GM21825 (cell line): Measurements from ENCODE around the gene NAV1.
"Not testable (repeated sequence)": the region's sequence is repeated elsewhere in the genome, so short reads cannot be mapped to it uniquely, and the experiment has no call there.

ENCODE experiments used
- ATAC-seq: cut with Tn5 transposase; IDR thresholded peaks from one replicate; pipeline ENCODE4 v1.9.1; 2021; ENCODE audit warnings: mild to moderate bottlenecking, moderate library complexity; ENCODE audit not compliant: unreplicated experiment

The NAV1 gene

GRCh38 chr1:201562659-201563405, 23.9 kb downstream of the NAV1 start:
- ATAC-seq = no peak

- ATAC-seq = no peak
These were observed 24.5 kb downstream of the NAV1 start for GRCh38 chr1:201563406-201563780.

- ATAC-seq = no peak
These were observed 25.0 kb downstream of the NAV1 start for GRCh38 chr1:201563941-201564340.

GRCh38 chr1:201565024-201565730, 26.2 kb downstream of the NAV1 start:
- ATAC-seq = no peak

GRCh38 chr1:201565771-201566528, 27.0 kb downstream of the NAV1 start:
- ATAC-seq = no peak

DNA sequence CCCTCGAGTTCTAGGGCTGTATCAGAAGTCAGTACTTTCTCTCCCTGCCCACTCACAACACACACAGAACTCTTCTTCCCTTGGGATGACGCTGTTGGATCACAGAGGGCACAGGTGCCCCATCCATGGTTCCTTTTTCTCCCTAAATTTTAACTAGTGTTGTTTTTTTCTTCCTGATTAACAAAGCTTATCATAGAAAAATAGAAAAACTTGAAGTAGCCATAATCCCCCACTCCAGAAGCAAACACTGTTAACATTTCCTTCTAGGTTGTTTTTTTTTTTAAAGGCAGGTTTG, 27.5 kb downstream of the NAV1 start:
- ATAC-seq = no peak

DNA sequence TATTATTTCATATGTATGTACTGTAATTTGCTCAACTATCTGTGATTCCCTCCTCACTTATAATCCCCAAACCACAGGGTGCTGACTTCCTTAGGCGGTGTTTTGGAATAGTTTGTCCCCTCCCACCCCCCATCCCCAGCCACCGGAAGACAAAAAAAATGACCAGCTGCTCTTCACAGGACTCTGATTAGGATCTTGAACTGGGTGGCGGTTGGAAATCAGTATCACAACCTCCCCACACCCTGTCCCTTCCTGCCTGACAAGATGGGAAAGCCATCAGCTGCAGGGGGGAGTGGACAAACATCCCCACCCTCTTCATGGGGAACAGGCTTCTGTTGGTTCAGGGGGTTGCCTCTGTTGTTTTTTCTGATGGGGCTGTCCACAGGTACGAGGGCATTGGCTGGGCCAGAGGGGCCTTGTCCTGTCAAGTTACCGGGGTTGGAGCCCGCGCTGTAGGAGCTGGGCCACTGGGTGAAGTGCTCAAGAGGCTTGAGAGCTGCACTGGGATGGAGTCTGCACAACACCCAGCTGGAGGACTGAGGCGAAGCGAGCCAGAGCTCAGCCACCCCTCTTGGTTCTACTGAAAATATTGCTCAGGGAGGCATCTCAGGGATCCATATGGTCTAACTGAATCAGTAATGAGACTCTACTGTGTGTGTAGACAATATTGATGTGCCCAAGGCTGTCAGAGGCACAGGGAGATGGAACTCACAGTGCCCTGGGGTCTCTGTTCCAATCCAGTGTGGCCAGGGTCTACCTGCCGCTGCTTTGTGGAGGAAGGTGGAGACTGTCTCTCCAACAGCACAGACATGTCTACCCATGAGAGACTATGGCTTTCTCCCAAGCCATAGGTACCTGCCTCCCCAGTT, 28.2 kb downstream of the NAV1 start:
- ATAC-seq = no peak

DNA sequence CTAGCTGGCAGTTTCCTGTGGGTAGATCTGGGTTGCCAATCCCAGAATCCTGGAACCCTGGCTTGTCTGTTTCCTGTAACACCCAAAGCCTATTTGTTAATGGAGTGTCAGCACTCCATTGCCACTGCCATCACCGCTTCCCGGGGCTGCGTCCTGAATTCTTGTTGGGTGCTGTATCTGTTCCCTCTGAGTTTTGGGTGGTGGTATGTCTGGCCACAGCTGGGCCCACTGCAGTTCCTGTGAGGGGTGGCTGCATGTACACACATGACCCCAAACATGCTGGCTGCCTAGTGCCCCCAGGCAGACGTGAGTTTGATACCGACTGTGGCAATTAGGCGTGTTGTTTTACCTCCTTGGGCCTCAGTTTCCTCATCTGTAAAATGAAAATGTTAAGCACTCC, 29.3 kb downstream of the NAV1 start:
- ATAC-seq = no peak

DNA sequence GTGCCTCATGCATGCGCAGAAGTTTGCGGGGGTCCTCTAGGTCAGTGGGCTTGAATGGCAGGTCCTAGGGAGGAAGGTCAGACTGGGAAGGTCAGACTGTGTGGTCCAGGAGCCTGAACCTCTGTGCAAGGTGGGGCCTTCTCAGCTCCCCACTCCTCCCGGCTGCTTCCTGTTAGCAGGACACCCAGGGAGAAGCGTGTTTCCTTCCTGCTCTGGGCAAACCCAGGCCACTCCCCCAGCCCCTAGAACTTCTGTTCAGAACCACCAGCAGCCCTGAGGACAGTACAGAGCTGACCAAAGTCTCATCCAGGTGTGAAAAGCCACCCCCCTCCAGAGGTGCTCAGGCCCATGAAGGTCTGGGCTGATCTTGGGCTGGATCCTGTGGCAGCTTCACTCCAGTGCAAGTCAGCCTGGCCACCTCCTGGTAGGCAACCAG, 29.9 kb downstream of the NAV1 start:
- no peak for ATAC-seq

GRCh38 chr1:201570181-201570885, 31.4 kb downstream of the NAV1 start:
- no peak for ATAC-seq

- ATAC-seq = no peak
These were observed 32.1 kb downstream of the NAV1 start for GRCh38 chr1:201570886-201571624.

- no peak for ATAC-seq
These were observed 34.1 kb downstream of the NAV1 start for GRCh38 chr1:201573030-201573429.

DNA sequence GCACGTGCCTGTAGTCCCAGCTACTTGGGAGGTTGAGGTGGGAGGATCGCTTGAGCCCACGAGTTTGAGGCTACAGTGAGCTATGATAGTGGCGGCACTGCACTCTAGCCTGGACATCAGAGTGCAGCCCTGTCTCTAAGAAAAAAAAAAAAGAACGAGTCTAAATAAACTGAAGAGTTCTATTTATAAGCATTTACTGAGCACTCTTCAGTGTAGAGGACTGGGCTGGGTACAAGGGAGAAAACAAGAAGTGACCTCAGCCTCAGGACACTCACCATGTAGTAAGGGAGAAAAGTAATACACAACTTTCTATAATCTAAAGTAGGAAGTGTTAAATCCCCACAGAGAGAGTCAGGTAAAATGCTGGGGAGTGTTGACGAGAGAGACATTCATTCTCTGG, 35.0 kb downstream of the NAV1 start:
- no peak for ATAC-seq

GRCh38 chr1:201575912-201576311, 37.0 kb downstream of the NAV1 start:
- ATAC-seq = no peak

- ATAC-seq = no peak
These were observed 38.0 kb downstream of the NAV1 start for GRCh38 chr1:201576914-201577313.

- no peak for ATAC-seq
These were observed 39.3 kb downstream of the NAV1 start for GRCh38 chr1:201578008-201578888.

GRCh38 chr1:201581371-201581770, 42.4 kb downstream of the NAV1 start:
- not testable (repeated sequence) for ATAC-seq

DNA sequence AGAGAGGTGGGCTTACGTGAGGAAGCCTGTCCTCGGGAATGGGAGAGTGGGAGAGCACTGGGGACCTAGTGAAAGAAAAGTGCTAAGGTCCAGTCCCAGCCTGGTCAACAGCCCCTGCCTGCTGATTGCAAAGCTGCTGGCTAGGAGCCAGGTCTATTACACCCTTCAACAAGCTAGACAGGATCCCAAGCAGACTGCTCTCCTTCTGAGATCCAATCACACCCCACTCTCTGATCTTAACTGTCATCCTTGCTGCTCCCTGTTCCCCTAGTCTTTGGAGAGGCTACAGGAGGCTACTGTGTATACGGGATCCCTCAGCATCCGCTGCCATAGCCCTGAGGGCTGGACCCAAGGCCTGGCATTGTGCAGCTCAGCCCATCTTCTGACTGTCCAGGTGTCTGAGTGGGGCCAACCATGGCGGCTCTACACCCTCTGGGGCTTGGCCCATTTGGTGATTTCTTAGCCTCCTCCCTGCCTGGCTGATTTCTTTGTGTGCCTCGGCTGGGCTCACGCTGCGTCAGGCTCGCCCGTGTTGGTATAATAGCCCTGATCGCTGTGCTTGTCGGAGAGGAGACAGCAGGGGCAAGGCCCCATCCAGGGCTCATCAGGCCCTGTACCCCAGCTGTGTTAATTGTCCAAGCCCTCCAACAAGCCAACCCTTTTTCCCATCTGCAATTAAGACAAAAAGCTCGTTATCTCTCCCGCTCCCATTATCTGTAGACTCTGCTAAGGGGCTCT, 43.9 kb downstream of the NAV1 start:
- ATAC-seq = no peak
